ENCODE measurements around the gene SLCO4A1. TPM values are rescaled to one million over a fixed set of nuclear protein-coding genes. Genes with fewer than 3 reads are reported as not detected.
A peak's percentile ranks its signal among the peaks of the same experiment; 100 is the strongest.

Gene SLCO4A1
- total and polyA plus RNA-seq, 2 donors (not counting 1 experiment from before 2014, with no cell fraction given), result 2.1 to 79.5 TPM

DNA sequence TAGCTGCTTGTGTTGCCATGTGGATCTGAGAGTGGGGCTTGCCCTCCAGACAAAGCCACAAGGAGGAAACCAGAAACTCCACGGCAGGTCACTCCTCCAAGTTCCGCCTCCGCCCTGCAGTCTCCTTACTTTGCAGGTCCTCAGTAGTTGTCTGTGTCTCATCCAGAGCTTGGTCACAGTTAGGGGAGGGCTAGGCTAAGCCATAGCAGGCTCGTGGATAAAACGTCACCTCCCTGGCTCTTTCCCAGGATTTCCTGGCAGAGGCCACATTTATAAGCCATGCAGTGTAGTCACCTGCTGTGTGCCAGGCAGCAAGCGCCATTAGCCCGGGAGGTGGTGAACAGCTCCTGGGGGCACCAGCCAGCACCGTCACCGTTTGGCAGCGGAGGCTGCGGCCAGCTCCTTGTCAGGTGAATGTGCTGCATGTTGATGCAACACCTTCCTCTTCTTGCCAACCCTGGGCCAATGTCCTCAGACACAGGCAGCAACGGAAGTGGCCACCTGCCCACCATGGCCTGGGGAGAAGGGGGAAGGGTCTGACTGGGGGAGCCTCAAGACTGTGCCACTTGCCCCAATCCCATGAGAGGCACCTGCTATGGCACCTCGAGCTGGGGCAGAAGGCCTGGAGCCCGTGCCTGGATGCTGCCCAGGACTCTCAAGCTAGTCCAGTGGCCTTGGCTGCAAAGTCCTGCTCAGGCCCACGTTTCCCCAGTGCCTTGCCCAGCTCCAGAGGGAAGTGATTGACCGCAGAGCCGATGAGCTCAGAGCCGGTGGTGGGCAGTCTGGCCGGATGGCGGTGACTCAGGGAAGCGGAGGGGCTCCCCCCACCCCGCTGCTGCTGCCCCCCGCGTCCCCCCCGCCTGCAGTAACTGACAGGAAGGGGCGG, 39.0 kb upstream of the SLCO4A1 start:
- Mint-ChIP-seq H3K27me3 (no peaks in the 10 kb centered on the region), H3K27ac (peak overlapping the region; percentile 87), H3K4me3 (peak overlapping the region; percentile 82), H3K4me1 (peaks cover 78% of the 10 kb centered on the region), H3K9me3 (ENCODE audit: insufficient read depth) (no peaks in the 10 kb centered on the region)
- ChIA-PET CTCF (interaction anchor here (0.7 to 2.3 kb wide), 6 partner anchors 9 to 205 kb away, joined by 3 to 22 read pairs (median 4); no protein-coding TSS in a partner anchor), POLR2A (interaction anchor here (1.0 to 2.4 kb wide), 6 partner anchors 11 to 215 kb away, joined by 3 to 6 read pairs (median 4); no protein-coding TSS in a partner anchor)
- Histone ChIP-seq H3K36me3 (replicated peaks in 1 of 2; ENCODE audit: control extremely low read depth in 1 of 2, control insufficient read depth in 1 of 2, extremely low read depth in 1 of 2, insufficient read depth in 2 of 2, low read length in 1 of 2) (no peaks in the 10 kb centered on the region), H3K4me2 (replicated peaks; ENCODE audit: low read depth, low read length, poor library complexity, severe bottlenecking) (peak overlapping the region; percentile 74), H2AFZ (ENCODE audit: insufficient read depth, low read depth, low read length, poor library complexity, severe bottlenecking) (peak overlapping the region; percentile 61), H3K9me3 (ENCODE audit: control extremely low read depth in 1 of 3, control insufficient read depth in 2 of 3, insufficient read depth in 1 of 3, low read length in 2 of 3) (peaks cover 0 to 8% (median 0%) of the 10 kb centered on the region in 3 donors), H3K9ac (ENCODE audit: low read length) (peak overlapping the region; percentile 43), H3K27ac (ENCODE audit: low read length in 2 of 2) (peak overlapping the region; percentile 20 to 63), H3K27me3 (replicated peaks in 1 of 4; ENCODE audit: control extremely low read depth in 1 of 4, control insufficient read depth in 3 of 4, insufficient read depth in 4 of 4, low read length in 3 of 4) (no peaks in the 10 kb centered on the region), H3K4me1 (ENCODE audit: control insufficient read depth in 2 of 2, insufficient read depth in 2 of 2, low read length in 2 of 2) (peaks cover 69 to 77% of the 10 kb centered on the region in 2 donors), H3K79me2 (ENCODE audit: control insufficient read depth, insufficient read depth, low read length) (no peaks in the 10 kb centered on the region), H4K20me1 (ENCODE audit: control insufficient read depth, insufficient read depth, low read length, poor library complexity, severe bottlenecking) (no peaks in the 10 kb centered on the region), H3K4me3 (ENCODE audit: control extremely low read depth in 1 of 5, extremely low read depth in 1 of 5, insufficient read depth in 1 of 5, low read depth in 2 of 5, low read length in 4 of 5) (peak overlapping the region in 3 of 5 experiments; percentile 17 to 30 (median 27))
- intact Hi-C loops (cut with micrococcal nuclease), result loop anchor here (1.0 to 10.0 kb wide), 3 partner anchors 21 to 101 kb away; no protein-coding TSS in a partner anchor
- TF ChIP-seq, protein P1, sequence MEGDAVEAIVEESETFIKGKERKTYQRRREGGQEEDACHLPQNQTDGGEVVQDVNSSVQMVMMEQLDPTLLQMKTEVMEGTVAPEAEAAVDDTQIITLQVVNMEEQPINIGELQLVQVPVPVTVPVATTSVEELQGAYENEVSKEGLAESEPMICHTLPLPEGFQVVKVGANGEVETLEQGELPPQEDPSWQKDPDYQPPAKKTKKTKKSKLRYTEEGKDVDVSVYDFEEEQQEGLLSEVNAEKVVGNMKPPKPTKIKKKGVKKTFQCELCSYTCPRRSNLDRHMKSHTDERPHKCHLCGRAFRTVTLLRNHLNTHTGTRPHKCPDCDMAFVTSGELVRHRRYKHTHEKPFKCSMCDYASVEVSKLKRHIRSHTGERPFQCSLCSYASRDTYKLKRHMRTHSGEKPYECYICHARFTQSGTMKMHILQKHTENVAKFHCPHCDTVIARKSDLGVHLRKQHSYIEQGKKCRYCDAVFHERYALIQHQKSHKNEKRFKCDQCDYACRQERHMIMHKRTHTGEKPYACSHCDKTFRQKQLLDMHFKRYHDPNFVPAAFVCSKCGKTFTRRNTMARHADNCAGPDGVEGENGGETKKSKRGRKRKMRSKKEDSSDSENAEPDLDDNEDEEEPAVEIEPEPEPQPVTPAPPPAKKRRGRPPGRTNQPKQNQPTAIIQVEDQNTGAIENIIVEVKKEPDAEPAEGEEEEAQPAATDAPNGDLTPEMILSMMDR (IDR thresholded peaks at IDR 0.05), result no peak
- TF ChIP-seq EZH2 (IDR thresholded peaks at IDR 0.05; ENCODE audit: borderline replicate concordance, insufficient read depth, low read depth, low read length, poor library complexity, severe bottlenecking), result no peak
- DNase-seq (peak; percentile 65), ATAC-seq (ENCODE audit: low read depth) (peak; percentile 34)
- WGBS (ENCODE audit: insufficient coverage), result under 1% methylated on average over 26 of the region's 26 CpGs

Data from B cell (primary cell).